ENCODE data around the gene IFITM1. TPM values are rescaled to one million over a fixed set of nuclear protein-coding genes. Genes with fewer than 3 reads are reported as not detected.

IFITM1 gene
- total RNA-seq, 6 experiments from 2014 or later: 15.7 to 159 (median 72.5) TPM

DNA sequence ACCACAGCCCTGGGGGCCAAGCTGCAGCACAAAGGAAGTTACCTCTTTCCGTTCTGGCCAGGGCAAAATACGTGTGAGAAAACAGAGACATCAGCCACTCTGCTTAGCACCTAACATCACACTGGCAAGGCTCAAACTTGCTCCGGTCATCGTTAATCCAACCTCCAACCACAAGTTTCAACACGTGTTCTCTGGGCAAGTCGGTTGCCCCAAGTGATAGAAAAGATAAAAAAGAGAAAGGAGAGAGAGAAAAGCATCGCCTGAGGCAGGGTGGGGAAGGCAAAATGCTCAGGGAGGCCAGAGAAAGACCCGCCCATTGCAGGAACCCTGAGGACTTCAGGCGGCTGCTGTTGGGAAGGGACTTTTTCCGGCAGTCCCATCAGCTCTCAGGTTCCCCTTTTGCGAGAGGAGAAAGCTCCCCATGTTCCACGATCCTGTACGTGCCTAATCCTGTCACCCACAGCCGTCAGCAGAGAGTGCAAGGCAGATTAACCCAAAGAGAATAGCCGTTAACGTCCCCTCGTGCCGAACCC is 36.9 kb downstream of the IFITM1 start:
- H3K9me3 ChIP-seq: no peaks in the 10 kb centered on the region
- no peak overlapping the region for H3K4me3 ChIP-seq
- intact Hi-C loops (cut with DNase I): no loop called here
- H3K4me1 ChIP-seq: peaks cover 3 to 34% (median 14%) of the 10 kb centered on the region in 4 donors
- ATAC-seq (no peak), DNase-seq (no peak)
- peak overlapping the region in 1 of 3 donors; percentile 10 for H3K27ac ChIP-seq
- WGBS (ENCODE audit: insufficient coverage, low coverage, low lambda C conversion rate, missing lambda C conversion rate): 56% methylated on average over 10 of the region's 18 CpGs
- no peak for TF ChIP-seq POLR2A (IDR thresholded peaks at IDR 0.05)
- TF ChIP-seq, protein P1, sequence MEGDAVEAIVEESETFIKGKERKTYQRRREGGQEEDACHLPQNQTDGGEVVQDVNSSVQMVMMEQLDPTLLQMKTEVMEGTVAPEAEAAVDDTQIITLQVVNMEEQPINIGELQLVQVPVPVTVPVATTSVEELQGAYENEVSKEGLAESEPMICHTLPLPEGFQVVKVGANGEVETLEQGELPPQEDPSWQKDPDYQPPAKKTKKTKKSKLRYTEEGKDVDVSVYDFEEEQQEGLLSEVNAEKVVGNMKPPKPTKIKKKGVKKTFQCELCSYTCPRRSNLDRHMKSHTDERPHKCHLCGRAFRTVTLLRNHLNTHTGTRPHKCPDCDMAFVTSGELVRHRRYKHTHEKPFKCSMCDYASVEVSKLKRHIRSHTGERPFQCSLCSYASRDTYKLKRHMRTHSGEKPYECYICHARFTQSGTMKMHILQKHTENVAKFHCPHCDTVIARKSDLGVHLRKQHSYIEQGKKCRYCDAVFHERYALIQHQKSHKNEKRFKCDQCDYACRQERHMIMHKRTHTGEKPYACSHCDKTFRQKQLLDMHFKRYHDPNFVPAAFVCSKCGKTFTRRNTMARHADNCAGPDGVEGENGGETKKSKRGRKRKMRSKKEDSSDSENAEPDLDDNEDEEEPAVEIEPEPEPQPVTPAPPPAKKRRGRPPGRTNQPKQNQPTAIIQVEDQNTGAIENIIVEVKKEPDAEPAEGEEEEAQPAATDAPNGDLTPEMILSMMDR (IDR thresholded peaks at IDR 0.05): no peak
- H3K27me3 ChIP-seq: no peaks in the 10 kb centered on the region
- no peaks in the 10 kb centered on the region for H3K36me3 ChIP-seq

DNA sequence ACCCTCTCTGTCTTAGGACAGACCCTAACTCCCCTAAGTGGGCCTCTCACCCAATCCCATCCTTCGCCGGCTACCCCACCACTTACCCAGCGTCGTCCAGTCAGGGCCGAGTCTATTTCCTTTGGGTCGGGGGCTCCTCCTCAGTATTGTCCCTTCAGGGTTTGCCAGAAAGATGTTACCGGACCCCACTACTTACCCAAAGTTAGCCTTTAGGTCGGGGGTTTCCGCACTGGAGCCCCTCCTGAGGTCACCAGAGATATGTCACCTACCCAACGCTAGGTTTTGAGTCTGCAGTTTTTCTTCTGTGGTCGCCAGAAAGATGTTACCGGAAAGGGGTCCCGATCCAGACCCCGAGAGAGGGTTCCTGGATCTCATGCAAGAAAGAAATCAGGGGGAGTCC is 37.6 kb downstream of the IFITM1 start:
- Histone ChIP-seq H3K9me3 (no peaks in the 10 kb centered on the region), H3K4me1 (peaks cover 3 to 34% (median 14%) of the 10 kb centered on the region in 4 donors), H3K27me3 (no peaks in the 10 kb centered on the region), H3K4me3 (no peak overlapping the region), H3K36me3 (no peaks in the 10 kb centered on the region), H3K27ac (peak overlapping the region in 1 of 3 donors; percentile 14)
- TF ChIP-seq, protein P1 (IDR thresholded peaks at IDR 0.05): no peak
- TF ChIP-seq POLR2A (IDR thresholded peaks at IDR 0.05): no peak
- no peak for DNase-seq
- ATAC-seq: no peak
- 97% methylated on average over 11 of the region's 14 CpGs for WGBS (ENCODE audit: insufficient coverage, low coverage, low lambda C conversion rate, missing lambda C conversion rate)
- intact Hi-C loops (cut with DNase I): no loop called here

DNA sequence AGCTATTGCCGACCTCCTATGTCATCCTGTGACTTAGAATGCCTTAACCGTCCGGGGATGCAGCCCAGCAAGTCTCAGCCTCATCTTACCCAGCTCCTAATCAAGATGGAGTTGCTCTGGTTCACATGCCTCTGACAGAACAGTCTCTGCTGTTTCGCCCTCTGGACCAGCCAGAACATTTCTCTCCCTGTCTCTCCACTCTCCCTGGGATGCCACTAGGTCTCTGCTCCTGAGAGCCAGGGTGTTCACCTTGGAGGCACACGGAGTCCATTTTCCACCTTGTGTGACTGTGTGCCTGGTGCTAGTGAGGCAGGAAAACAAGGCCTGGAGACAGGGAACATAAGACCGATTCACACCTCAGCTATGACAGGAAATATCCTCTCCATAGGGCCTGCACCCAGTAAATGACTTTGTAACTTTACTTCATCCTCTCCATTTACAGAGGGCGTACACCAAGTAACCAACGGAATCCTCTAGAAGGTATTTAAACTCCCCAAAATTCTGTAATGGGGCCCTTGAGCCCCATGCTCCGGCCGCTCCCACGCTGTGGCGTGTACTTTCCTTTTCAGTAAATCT is 38.7 kb downstream of the IFITM1 start:
- H3K36me3 ChIP-seq: no peaks in the 10 kb centered on the region
- no peak for DNase-seq
- H3K27me3 ChIP-seq: no peaks in the 10 kb centered on the region
- TF ChIP-seq POLR2A (IDR thresholded peaks at IDR 0.05): no peak
- TF ChIP-seq, protein P1 (IDR thresholded peaks at IDR 0.05): no peak
- peak overlapping the region; percentile 99 to 100 (median 100) for H3K27ac ChIP-seq
- WGBS (ENCODE audit: insufficient coverage, low coverage, low lambda C conversion rate, missing lambda C conversion rate): 83% methylated on average over 10 of the region's 12 CpGs
- intact Hi-C loops (cut with DNase I): no loop called here
- no peak for ATAC-seq
- no peak overlapping the region for H3K4me3 ChIP-seq
- no peaks in the 10 kb centered on the region for H3K9me3 ChIP-seq
- peaks cover 3 to 34% (median 14%) of the 10 kb centered on the region in 4 donors for H3K4me1 ChIP-seq

DNA sequence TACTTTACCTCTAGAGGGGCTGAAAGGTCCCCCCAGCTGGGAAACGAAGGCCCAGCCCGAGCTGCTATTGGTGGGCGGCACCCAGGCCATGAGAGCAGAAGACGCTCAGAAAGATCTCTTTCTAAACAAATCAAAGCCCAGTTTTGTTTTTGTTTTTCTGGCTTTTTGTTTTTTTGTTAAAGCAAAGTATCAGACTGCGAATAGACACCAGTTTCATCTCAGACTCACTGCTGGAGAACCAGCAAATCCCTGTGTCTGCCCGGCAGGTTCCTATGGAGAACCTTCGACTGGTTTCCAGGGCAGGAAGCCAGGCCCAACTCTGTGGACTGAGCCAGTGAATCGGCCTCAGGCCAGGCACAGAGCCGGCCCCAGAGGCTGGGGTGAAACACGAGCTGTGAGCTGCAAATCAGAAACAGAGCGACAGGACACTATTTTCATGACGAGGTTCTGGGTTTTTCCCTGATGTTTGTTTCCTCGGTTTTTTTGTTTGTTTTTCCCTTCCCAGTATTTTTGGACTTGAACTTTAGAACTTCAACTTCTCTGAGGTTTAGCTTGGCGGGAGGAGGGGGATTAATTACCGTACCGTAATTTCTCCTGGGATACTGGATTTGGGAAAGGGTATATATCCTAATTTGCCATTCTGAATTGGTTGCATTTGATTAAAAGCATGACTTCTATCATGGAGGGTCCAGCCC is 39.5 kb downstream of the IFITM1 start:
- no peaks in the 10 kb centered on the region for H3K9me3 ChIP-seq
- 16% methylated on average over 16 of the region's 16 CpGs for WGBS (ENCODE audit: insufficient coverage, low coverage, low lambda C conversion rate, missing lambda C conversion rate)
- peak overlapping the region; percentile 99 to 100 (median 100) for H3K27ac ChIP-seq
- intact Hi-C loops (cut with DNase I): no loop called here
- peaks cover 3 to 34% (median 14%) of the 10 kb centered on the region in 4 donors for H3K4me1 ChIP-seq
- ATAC-seq: peak; percentile 75 to 82 (median 76)
- peak overlapping the region; percentile 23 to 30 (median 24) for H3K4me3 ChIP-seq
- no peaks in the 10 kb centered on the region for H3K36me3 ChIP-seq
- TF ChIP-seq, protein P1 (IDR thresholded peaks at IDR 0.05): no peak
- peak; percentile 89 for TF ChIP-seq POLR2A (IDR thresholded peaks at IDR 0.05)
- H3K27me3 ChIP-seq: no peaks in the 10 kb centered on the region
- peak; percentile 94 to 97 (median 96) for DNase-seq
